Astrocyte (in vitro differentiated cells and primary cell): ENCODE results near the gene NCEH1. TPM values are rescaled to one million over a fixed set of nuclear protein-coding genes. Genes with fewer than 3 reads are reported as not detected.

Experiments
- DNase-seq: peaks from one replicate; pipeline ENCODE4 v3.0.0-alpha.2; 2010; ENCODE audit warnings: low read depth
- FAIRE-seq: peaks from 2 replicates; lab custom pipeline; 2011; peaks lifted over from hg19 to GRCh38; lab: Jason Lieb, UNC
- H2AFZ ChIP-seq: 2 replicates; pipeline ENCODE4 v1.6.0; 2012; ENCODE audit warnings: low read depth, low read length, inconsistent platforms
- H3K27ac ChIP-seq: 2 replicates; pipeline ENCODE4 v1.5.1; 2011; ENCODE audit warnings: low read depth, low read length, inconsistent platforms
- H3K27me3 ChIP-seq: 2 replicates; pipeline ENCODE4 v1.6.0; 2011; ENCODE audit warnings: low read length, inconsistent platforms; ENCODE audit not compliant: insufficient read depth
- H3K36me3 ChIP-seq: 2 replicates; pipeline ENCODE4 v1.5.1; 2011; ENCODE audit warnings: low read length, inconsistent platforms; ENCODE audit not compliant: insufficient read depth
- H3K4me1 ChIP-seq: 2 replicates; pipeline ENCODE4 v1.5.1; 2011; ENCODE audit warnings: low read length, inconsistent platforms; ENCODE audit not compliant: insufficient read depth
- H3K4me2 ChIP-seq: 2 replicates; pipeline ENCODE4 v1.6.0; 2012; ENCODE audit warnings: low read length, inconsistent platforms
- H3K4me3 ChIP-seq: 2 replicates; pipeline ENCODE4 v1.5.1; 2011; ENCODE audit warnings: low read depth, mild to moderate bottlenecking, low read length, inconsistent platforms; ENCODE audit not compliant: insufficient read depth
- H3K79me2 ChIP-seq: 2 replicates; pipeline ENCODE4 v1.6.0; 2012; ENCODE audit warnings: mild to moderate bottlenecking, low read length, inconsistent platforms; ENCODE audit not compliant: insufficient read depth
- H3K9ac ChIP-seq: 2 replicates; pipeline ENCODE4 v1.6.0; 2012; ENCODE audit warnings: mild to moderate bottlenecking, low read length, inconsistent platforms
- H3K9me3 ChIP-seq: 2 replicates; pipeline ENCODE4 v1.5.1; 2012; ENCODE audit warnings: low read depth, mild to moderate bottlenecking, low read length, inconsistent platforms; ENCODE audit not compliant: insufficient read depth
- H4K20me1 ChIP-seq: 2 replicates; pipeline ENCODE4 v1.6.0; 2012; ENCODE audit warnings: low read length, inconsistent platforms; ENCODE audit not compliant: insufficient read depth
- H3K27ac Mint-ChIP-seq: one replicate; pipeline ENCODE4 v1.8.0; 2021; ENCODE audit warnings: mild to moderate bottlenecking, mixed read lengths; ENCODE audit not compliant: unreplicated experiment
- H3K27me3 Mint-ChIP-seq: one replicate; pipeline ENCODE4 v1.8.0; 2021; ENCODE audit warnings: low read depth, mixed read lengths; ENCODE audit not compliant: unreplicated experiment
- H3K36me3 Mint-ChIP-seq: one replicate; pipeline ENCODE4 v1.8.0; 2021; ENCODE audit warnings: low read depth, mixed read lengths; ENCODE audit not compliant: unreplicated experiment
- H3K4me1 Mint-ChIP-seq: one replicate; pipeline ENCODE4 v1.8.0; 2021; ENCODE audit warnings: low read depth, mixed read lengths; ENCODE audit not compliant: unreplicated experiment
- H3K4me3 Mint-ChIP-seq: one replicate; pipeline ENCODE4 v1.8.0; 2021; ENCODE audit warnings: mild to moderate bottlenecking, moderate library complexity, mixed read lengths; ENCODE audit not compliant: unreplicated experiment
- H3K9me3 Mint-ChIP-seq: one replicate; pipeline ENCODE4 v1.8.0; 2021; ENCODE audit warnings: mild to moderate bottlenecking, mixed read lengths; ENCODE audit not compliant: unreplicated experiment
- EZH2 ChIP-seq: IDR thresholded peaks from 2 replicates; pipeline ENCODE4 v1.6.1; 2012; ENCODE audit warnings: mild to moderate bottlenecking, low read length, inconsistent platforms; ENCODE audit not compliant: insufficient read depth
- total RNA-seq: library from RNA; stranded (reverse); gene quantifications from 2 replicates; pipeline ENCODE4 v1.2.1, GENCODE V29; 2021
- TF ChIP-seq, protein P1 (sequence below): IDR thresholded peaks from 2 replicates; pipeline ENCODE4 v1.5.1; 2011; ENCODE audit warnings: low read depth, mild to moderate bottlenecking, inconsistent platforms, low read length, moderate library complexity; ENCODE audit not compliant: insufficient read depth

NCEH1 gene
- total RNA-seq, 1 donor from 2014 or later = 14.1 TPM

DNA sequence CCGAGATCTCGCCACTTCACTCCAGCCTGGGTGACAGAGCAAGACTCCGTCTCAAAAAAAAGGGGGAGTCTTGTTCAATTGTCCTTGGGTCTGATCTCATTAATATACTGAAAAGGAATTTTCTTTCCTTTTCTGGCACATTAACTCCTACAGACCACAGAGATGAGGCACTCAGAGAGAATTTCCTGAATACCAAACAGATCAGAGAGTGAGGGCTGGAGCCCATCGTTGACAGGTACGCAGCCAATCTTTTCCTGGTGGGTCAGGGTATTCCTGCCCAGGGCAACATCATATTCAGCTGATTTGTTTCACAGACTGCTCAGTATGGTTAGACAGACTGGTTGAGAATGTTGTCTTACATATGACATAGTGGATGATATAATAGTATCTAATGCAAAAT, 104.8 kb downstream of the NCEH1 start:
- no peak overlapping the region for H3K4me3 ChIP-seq
- peak overlapping the region; percentile 58 for H3K4me2 ChIP-seq
- Mint-ChIP-seq H3K27ac (peak overlapping the region; percentile 90), H3K36me3 (no peaks in the 10 kb centered on the region), H3K27me3 (no peaks in the 10 kb centered on the region), H3K4me3 (no peak overlapping the region), H3K4me1 (peaks cover 27% of the 10 kb centered on the region), H3K9me3 (peaks cover 8% of the 10 kb centered on the region)
- peak overlapping the region; percentile 98 for H3K27ac ChIP-seq
- H3K9me3 ChIP-seq = no peaks in the 10 kb centered on the region
- H3K4me1 ChIP-seq = peaks cover 36% of the 10 kb centered on the region
- FAIRE-seq (no peak), DNase-seq (peak; percentile 93)
- no peaks in the 10 kb centered on the region for H3K79me2 ChIP-seq
- H3K27me3 ChIP-seq = no peaks in the 10 kb centered on the region
- TF ChIP-seq, protein P1, sequence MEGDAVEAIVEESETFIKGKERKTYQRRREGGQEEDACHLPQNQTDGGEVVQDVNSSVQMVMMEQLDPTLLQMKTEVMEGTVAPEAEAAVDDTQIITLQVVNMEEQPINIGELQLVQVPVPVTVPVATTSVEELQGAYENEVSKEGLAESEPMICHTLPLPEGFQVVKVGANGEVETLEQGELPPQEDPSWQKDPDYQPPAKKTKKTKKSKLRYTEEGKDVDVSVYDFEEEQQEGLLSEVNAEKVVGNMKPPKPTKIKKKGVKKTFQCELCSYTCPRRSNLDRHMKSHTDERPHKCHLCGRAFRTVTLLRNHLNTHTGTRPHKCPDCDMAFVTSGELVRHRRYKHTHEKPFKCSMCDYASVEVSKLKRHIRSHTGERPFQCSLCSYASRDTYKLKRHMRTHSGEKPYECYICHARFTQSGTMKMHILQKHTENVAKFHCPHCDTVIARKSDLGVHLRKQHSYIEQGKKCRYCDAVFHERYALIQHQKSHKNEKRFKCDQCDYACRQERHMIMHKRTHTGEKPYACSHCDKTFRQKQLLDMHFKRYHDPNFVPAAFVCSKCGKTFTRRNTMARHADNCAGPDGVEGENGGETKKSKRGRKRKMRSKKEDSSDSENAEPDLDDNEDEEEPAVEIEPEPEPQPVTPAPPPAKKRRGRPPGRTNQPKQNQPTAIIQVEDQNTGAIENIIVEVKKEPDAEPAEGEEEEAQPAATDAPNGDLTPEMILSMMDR = no peak
- TF ChIP-seq EZH2 = no peak
- no peak overlapping the region for H2AFZ ChIP-seq
- no peaks in the 10 kb centered on the region for H3K36me3 ChIP-seq
- peak overlapping the region; percentile 59 for H3K9ac ChIP-seq
- H4K20me1 ChIP-seq = no peaks in the 10 kb centered on the region

DNA sequence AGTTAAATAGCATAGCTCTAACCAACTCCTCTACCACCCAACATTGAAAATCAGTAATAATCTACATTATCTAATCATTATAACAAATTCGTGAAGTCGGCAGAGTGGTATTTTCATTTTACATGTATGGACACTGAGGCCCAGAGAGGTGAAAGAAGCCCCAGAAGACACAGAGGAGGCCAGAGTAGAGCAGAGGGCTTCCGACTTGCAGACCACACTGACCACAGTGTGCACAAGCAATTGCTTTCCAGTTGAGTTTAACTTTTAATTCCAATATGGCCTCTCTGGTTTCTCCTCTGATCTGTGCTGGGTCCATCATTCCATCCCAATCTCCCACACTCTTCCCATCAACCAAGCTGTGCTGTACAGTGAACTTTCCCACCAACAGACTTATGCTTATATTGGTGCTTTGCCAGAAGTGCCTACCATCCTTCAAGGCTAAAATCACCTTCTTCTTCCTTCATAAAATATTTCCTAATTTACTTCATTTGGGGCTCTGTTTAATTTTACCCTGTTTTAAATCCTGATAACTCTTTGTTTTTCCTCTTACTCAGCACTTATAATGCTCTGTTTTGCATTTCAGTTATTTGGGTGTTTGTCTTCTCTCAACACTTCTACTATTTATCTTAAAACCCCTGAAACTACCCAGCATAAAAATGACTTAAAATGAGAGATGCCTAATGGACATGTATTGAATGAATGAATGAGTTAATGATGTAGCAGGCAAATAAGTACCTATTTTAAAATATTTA, 105.8 kb downstream of the NCEH1 start:
- Histone ChIP-seq H3K4me3 (no peak overlapping the region), H3K27me3 (no peaks in the 10 kb centered on the region), H3K9me3 (no peaks in the 10 kb centered on the region), H3K27ac (peak overlapping the region; percentile 98), H3K4me2 (no peak overlapping the region), H3K79me2 (no peaks in the 10 kb centered on the region), H3K36me3 (no peaks in the 10 kb centered on the region), H3K9ac (peak overlapping the region; percentile 59), H3K4me1 (peaks cover 36% of the 10 kb centered on the region), H2AFZ (no peak overlapping the region), H4K20me1 (no peaks in the 10 kb centered on the region)
- Mint-ChIP-seq H3K27ac (peak overlapping the region; percentile 90), H3K27me3 (no peaks in the 10 kb centered on the region), H3K4me1 (peaks cover 27% of the 10 kb centered on the region), H3K4me3 (no peak overlapping the region), H3K36me3 (no peaks in the 10 kb centered on the region), H3K9me3 (peaks cover 2% of the 10 kb centered on the region)
- FAIRE-seq = no peak
- peak; percentile 43 for DNase-seq
- TF ChIP-seq, protein P1 = no peak
- no peak for TF ChIP-seq EZH2
